GM19463 (cell line): Measurements from ENCODE around the gene PARPBP.
A peak's percentile ranks its signal among the peaks of the same experiment; 100 is the strongest.
"Not testable (repeated sequence)": the region's sequence is repeated elsewhere in the genome, so short reads cannot be mapped to it uniquely, and the experiment has no call there.

Source experiments
- ATAC-seq: cut with Tn5 transposase; IDR thresholded peaks from one replicate; pipeline ENCODE4 v1.9.1; 2021; ENCODE audit warnings: mild to moderate bottlenecking, moderate library complexity; ENCODE audit not compliant: unreplicated experiment

Gene PARPBP

GRCh38 chr12:102119674-102120563 lies at the start of gene PARPBP, which contains the start of gene NUP37:
PARPBP (plus strand) TSS chr12:102120183; CDS start chr12:102123889, 3,706 bp downstream.
NUP37 (minus strand) TSS chr12:102120114; CDS start chr12:102118518, 1,596 bp downstream.
- ATAC-seq = peak; percentile 96

GRCh38 chr12:102072092-102072491 lies 47.9 kb upstream of the PARPBP start:
- not testable (repeated sequence) for ATAC-seq

GRCh38 chr12:102080842-102081241 lies 39.1 kb upstream of the PARPBP start:
- no peak for ATAC-seq

- not testable (repeated sequence) for ATAC-seq
Measured at GRCh38 chr12:102089228-102089835, 30.7 kb upstream of the PARPBP start.

GRCh38 chr12:102093319-102093718 lies 26.7 kb upstream of the PARPBP start:
- no peak for ATAC-seq

- no peak for ATAC-seq
Measured at GRCh38 chr12:102095677-102096263, 24.2 kb upstream of the PARPBP start.

GRCh38 chr12:102096855-102097254 lies 23.1 kb upstream of the PARPBP start:
- no peak for ATAC-seq

GRCh38 chr12:102106905-102107304 lies 13.1 kb upstream of the PARPBP start:
- ATAC-seq = no peak

GRCh38 chr12:102107970-102108369 lies 12.0 kb upstream of the PARPBP start:
- no peak for ATAC-seq

GRCh38 chr12:102110782-102111181 lies 9.2 kb upstream of the PARPBP start:
- no peak for ATAC-seq

GRCh38 chr12:102114212-102114611 lies 5.8 kb upstream of the PARPBP start:
- no peak for ATAC-seq

- ATAC-seq = no peak
Measured at GRCh38 chr12:102116392-102116791, 3.6 kb upstream of the PARPBP start.

- no peak for ATAC-seq
Measured at GRCh38 chr12:102118874-102119273, 1.1 kb upstream of the PARPBP start.

GRCh38 chr12:102120564-102120873 lies 536 bp downstream of the PARPBP start:
- ATAC-seq = no peak

GRCh38 chr12:102120886-102121285 lies 903 bp downstream of the PARPBP start:
- no peak for ATAC-seq

GRCh38 chr12:102121328-102121727 lies 1.3 kb downstream of the PARPBP start:
- not testable (repeated sequence) for ATAC-seq

GRCh38 chr12:102130720-102131119 lies 10.7 kb downstream of the PARPBP start:
- ATAC-seq = not testable (repeated sequence)

GRCh38 chr12:102131442-102131841 lies 11.5 kb downstream of the PARPBP start:
- ATAC-seq = not testable (repeated sequence)

GRCh38 chr12:102137619-102138018 lies 17.6 kb downstream of the PARPBP start:
- not testable (repeated sequence) for ATAC-seq

- not testable (repeated sequence) for ATAC-seq
Measured at GRCh38 chr12:102142866-102143373, 22.9 kb downstream of the PARPBP start.

GRCh38 chr12:102144221-102144620 lies 24.2 kb downstream of the PARPBP start:
- ATAC-seq = no peak
